Epithelial cell of esophagus (primary cell): Measurements from ENCODE around the gene FAF1.

Experiments used
- DNase-seq: peaks from one replicate; pipeline ENCODE4 v3.0.0; 2010; ENCODE audit warnings: low read depth
- H3K4me3 ChIP-seq: 2 replicates; pipeline ENCODE4 v1.5.1; 2011; ENCODE audit warnings: mild to moderate bottlenecking, low read length, control low read depth
- TF ChIP-seq, protein P1 (sequence below): IDR thresholded peaks from 2 replicates; pipeline ENCODE4 v1.5.1; 2011; ENCODE audit warnings: low read depth, mild to moderate bottlenecking, low read length, control low read depth, inconsistent platforms; ENCODE audit not compliant: insufficient read depth; ENCODE audit errors: missing control alignments

Gene FAF1

DNA sequence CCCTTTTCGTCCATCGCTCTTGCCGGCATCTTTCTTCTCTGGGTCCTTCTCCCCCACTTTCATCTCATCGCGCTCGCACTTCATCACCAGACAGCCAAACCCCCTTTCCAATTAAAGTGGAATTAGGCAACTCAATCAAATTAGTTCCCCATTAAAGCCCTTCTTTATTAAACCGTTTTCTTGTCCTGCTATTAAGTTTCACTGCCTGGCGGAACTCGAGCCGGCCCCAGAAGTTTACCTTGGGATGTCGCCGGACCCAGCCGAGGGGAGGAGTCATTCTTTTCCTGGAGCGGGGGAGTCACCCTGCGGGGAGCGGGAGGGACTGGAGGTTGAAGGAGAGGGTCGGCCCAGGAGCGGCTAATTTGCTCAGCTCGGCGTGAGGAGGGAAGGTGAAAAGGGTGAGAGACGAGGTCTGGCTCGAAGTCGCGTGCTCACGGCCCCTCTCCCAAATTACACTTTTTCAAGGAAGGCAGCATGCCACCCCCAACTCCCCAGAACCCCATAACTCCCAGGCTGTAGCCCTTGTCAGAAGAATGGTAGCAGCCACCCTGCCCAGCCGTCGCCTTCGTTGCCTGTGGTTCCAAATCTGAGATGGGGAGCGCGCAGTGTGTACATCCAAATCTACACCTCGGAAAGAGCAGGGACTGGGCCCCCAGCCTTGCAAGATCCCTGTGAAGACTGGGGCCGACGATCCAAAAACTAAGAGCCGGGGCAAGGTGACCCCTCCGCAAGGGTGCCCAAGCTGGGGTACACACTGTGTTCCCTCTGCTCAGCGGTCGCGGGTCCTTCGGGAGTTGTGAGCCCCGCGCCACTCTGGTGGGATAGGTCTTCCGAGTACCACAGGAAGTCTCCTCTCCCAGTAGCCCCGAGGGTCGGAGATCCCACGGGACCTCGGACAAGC is 543.3 kb downstream of the FAF1 start:
- no peak overlapping the region for H3K4me3 ChIP-seq
- DNase-seq, result no peak
- TF ChIP-seq, protein P1, sequence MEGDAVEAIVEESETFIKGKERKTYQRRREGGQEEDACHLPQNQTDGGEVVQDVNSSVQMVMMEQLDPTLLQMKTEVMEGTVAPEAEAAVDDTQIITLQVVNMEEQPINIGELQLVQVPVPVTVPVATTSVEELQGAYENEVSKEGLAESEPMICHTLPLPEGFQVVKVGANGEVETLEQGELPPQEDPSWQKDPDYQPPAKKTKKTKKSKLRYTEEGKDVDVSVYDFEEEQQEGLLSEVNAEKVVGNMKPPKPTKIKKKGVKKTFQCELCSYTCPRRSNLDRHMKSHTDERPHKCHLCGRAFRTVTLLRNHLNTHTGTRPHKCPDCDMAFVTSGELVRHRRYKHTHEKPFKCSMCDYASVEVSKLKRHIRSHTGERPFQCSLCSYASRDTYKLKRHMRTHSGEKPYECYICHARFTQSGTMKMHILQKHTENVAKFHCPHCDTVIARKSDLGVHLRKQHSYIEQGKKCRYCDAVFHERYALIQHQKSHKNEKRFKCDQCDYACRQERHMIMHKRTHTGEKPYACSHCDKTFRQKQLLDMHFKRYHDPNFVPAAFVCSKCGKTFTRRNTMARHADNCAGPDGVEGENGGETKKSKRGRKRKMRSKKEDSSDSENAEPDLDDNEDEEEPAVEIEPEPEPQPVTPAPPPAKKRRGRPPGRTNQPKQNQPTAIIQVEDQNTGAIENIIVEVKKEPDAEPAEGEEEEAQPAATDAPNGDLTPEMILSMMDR, result no peak

DNA sequence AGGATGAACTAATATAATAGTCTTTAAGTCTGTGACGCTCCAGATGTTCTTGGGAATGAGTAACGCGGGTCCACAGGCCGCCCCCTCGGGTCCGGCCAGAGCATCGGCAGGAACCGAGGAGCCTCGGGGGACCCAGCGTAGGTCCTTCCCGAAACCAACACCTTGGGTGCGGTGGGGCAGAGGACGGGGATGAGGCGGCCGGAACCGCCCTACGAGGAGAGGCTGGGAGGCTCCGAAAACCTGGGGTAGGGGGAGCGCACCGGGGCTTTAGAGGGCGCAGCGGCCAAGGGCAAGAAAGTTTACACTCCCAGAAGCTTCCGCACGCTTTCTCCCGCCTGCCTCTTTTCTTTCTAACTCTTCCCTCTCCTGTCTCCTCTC is 543.9 kb downstream of the FAF1 start:
- TF ChIP-seq, protein P1, result no peak
- no peak for DNase-seq
- no peak overlapping the region for H3K4me3 ChIP-seq

DNA sequence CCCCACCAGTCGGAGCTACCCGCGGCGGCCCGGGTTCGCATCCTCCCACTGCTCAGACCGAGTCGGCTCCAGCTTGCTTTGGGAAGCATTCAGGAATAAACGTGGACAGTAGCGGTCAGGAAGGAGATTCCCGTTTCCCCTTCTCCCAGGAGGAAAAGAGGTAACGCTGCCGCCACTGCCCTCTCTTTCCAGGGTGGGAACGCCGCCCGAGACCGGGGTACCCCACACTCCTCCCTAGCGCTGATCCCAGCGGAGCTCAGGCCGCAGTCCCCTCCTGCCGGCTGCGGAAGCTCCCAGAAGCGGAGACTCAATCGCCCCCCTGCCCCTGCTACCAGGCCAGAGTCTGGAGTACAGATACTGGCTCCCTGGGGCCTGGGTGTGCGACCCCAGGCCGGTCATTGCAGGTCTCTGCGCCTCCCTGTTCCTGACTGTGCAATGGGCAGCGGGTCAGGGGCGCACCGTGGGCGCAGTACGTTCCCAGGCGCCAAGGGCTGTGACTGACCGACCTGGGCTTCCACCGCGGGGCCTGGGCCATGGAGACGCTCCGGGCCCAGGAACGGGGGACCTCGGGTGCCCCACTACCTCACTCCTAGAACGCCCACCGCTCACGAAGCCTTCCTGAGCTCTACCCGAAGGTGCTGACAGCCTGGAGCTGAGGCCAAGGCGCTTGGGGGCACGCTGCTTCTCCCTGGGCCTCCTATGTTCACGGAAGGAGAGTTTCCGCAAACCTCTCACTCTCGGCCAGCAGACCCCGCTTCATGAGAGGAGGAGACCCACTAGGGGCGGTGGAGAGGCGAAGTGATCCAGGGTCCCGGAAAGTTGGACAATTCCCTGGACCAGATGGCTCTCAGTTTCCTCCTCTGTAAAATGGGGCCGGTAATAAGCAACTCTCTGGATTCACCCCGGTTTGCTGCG is 544.6 kb downstream of the FAF1 start:
- no peak overlapping the region for H3K4me3 ChIP-seq
- TF ChIP-seq, protein P1, result no peak
- no peak for DNase-seq

DNA sequence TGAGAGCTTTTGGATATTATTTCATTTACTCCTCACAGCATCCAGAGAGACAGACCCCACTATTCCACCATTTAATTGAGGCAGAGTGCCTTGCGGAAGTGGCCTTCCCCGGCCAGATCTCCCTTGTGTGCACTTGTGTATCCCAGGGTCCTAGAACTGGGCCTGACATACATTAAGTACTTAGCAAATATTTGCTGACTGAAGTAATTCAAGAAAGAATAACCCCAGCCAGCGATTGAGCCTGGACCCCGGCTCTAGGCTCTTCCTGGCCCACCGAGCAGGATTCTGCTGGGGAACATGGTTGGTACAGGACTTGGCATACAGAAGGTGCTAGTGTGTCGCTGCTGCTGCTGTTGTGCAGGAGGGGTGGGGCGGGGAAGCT is 545.2 kb downstream of the FAF1 start:
- no peak for DNase-seq
- H3K4me3 ChIP-seq, result no peak overlapping the region
- TF ChIP-seq, protein P1, result no peak

DNA sequence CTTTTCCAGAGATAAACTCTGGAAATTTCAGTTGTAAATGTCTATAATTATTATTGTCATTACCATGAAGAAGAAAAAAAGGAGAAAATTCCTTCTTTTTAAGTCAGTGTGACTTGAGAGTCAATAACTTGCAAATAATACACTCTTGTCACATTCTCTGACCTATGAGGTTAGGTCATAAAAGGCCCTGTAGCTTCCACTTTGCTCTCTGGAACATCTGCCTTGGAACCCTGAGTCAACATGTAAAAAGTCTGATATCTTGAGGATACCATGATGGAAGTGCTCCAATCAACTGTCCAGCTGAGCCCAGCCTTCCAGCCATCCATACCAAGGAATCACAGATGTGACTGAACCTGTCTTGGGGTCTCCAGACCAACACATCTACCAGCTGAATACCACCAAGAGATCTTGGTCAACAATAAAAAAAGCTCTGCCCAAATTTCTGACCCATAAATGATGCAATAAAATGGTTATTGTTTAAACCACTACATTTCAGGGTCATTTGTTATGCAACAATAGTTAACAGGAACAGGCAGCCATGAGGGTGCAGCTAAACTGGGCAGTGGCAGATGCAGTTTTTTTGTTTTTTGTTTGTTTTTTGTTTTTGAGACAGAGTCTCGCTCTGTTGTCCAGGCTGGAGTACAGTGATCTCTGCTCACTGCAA is 547.1 kb downstream of the FAF1 start:
- no peak overlapping the region for H3K4me3 ChIP-seq
- TF ChIP-seq, protein P1, result no peak
- no peak for DNase-seq

DNA sequence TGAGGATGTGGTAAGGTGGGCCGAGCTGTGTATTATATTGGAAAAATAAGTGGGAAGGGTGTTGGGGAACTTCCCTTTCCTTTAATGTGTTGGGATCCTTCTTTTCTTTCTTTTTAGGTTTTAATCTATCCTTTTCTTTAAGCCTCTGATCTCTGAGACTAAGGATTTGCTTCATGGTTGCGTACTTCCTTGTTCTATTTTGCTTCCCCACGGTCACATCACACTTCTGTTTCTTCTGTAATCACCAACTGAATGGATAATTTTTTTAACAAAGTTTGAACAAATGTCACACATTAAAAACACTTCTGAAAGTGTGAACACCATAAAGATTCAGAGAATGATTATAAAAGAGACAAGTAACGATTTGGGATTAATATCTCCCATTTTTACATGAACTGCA is 554.3 kb downstream of the FAF1 start:
- no peak overlapping the region for H3K4me3 ChIP-seq
- TF ChIP-seq, protein P1, result no peak
- DNase-seq, result no peak
